Subcutaneous abdominal adipose tissue (tissue), 5 donors: ENCODE results near the gene CCT5.
"Not testable (repeated sequence)": the region's sequence is repeated elsewhere in the genome, so short reads cannot be mapped to it uniquely, and the experiment has no call there.

Experiments
- H3K27ac ChIP-seq: one replicate; pipeline ENCODE4 v1.7.0; 2013; ENCODE audit warnings: low read depth, mild to moderate bottlenecking, inconsistent platforms, low read length, moderate library complexity
- H3K27me3 ChIP-seq, 5 donors: one replicate each; pipeline ENCODE4 v1.7.0; 2013; ENCODE audit warnings: low read length in 5 of 5, inconsistent platforms in 1 of 5; ENCODE audit not compliant: control insufficient read depth in 5 of 5, insufficient read depth in 4 of 5
- H3K36me3 ChIP-seq, 5 donors: one replicate each; pipeline ENCODE4 v1.7.0; 2013; ENCODE audit warnings: low read length in 5 of 5; ENCODE audit not compliant: control insufficient read depth in 5 of 5, insufficient read depth in 5 of 5
- H3K4me1 ChIP-seq, 5 donors: one replicate each; pipeline ENCODE4 v1.7.0; 2013; ENCODE audit warnings: low read length in 5 of 5, mild to moderate bottlenecking in 3 of 5, moderate library complexity in 1 of 5; ENCODE audit not compliant: control insufficient read depth in 5 of 5, insufficient read depth in 5 of 5
- H3K4me3 ChIP-seq, 5 donors: one replicate each; pipeline ENCODE4 v1.7.0; 2013; ENCODE audit warnings: low read length in 5 of 5, low read depth in 1 of 5
- H3K9ac ChIP-seq, 5 donors: one replicate each; pipeline ENCODE4 v1.7.0; 2013; ENCODE audit warnings: low read length in 5 of 5, mild to moderate bottlenecking in 4 of 5, moderate library complexity in 3 of 5
- H3K9me3 ChIP-seq, 5 donors: one replicate each; pipeline ENCODE4 v1.7.0; 2013; ENCODE audit warnings: low read length in 5 of 5; ENCODE audit not compliant: control insufficient read depth in 5 of 5
- donor health status: healthy.
- donor health status: healthy.
- donor health status: healthy.
- donor health status: healthy.
- donor health status: healthy.

CCT5 gene

DNA sequence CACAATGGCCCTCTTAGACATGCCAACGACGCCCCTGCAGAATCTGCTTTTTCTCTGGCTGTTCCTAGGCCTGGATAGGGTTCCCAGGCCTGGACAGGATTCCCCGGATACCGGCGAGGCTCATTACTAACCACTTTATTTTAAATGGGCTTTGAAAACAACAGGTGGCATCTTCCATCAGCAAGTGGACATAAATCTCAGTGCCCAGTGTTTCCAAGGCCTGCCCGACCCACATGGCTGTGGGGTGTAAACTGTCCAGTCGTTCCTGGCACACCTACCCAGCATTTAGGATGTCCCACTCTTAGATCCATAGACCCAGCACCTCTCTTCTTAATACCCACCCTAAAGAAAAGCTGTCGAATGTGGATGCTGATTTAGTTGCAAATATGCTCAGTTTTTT is 56.7 kb downstream of the CCT5 start:
- no peaks in the 10 kb centered on the region for H3K36me3 ChIP-seq
- peak overlapping the region in 4 of 5 donors; percentile 14 to 78 (median 66) for H3K9ac ChIP-seq
- H3K27me3 ChIP-seq: no peaks in the 10 kb centered on the region
- H3K4me1 ChIP-seq: peaks cover under 1 to 46% (median 37%) of the 10 kb centered on the region in 5 donors
- no peaks in the 10 kb centered on the region for H3K9me3 ChIP-seq
- H3K27ac ChIP-seq: peak overlapping the region; percentile 65
- H3K4me3 ChIP-seq: peak overlapping the region; percentile 69 to 81 (median 80)

- H3K9me3 ChIP-seq: no peaks in the 10 kb centered on the region
- H3K4me1 ChIP-seq: peaks cover 2 to 43% (median 36%) of the 10 kb centered on the region in 5 donors
Observed at GRCh38 chr5:10307206-10308148, 57.4 kb downstream of the CCT5 start, which contains the start of gene CMBL. Gene CMBL, minus strand, starts transcription at chr5:10307902. Its CDS starts 17,140 bp downstream, at chr5:10290762.

DNA sequence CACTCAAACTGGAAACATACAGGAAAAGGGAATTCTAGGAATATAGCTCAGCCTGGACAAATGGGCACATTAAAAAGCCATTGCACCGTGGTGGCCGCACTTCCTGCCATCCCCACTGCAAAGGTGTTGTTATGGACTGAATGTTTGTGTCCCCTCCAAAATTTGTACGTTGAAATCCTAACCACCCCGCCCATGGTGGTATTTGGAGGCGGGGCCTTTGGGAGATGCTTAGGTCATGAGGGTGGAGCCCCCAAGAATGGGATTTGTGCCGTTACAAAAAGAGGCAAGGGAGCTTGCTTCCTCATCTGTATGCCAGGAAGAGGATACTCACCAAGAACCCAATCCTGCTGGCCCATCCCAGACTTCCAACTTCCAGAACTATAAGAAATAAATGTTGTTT is 58.8 kb downstream of the CCT5 start:
- Histone ChIP-seq H3K4me3 (no peak overlapping the region), H3K36me3 (no peaks in the 10 kb centered on the region), H3K9ac (no peak overlapping the region), H3K4me1 (peaks cover 2 to 39% (median 36%) of the 10 kb centered on the region in 5 donors), H3K27me3 (no peaks in the 10 kb centered on the region), H3K9me3 (no peaks in the 10 kb centered on the region), H3K27ac (no peak overlapping the region)

More at GRCh38 chr5:10307206-10308148, 57.4 kb downstream of the CCT5 start, which contains the start of gene CMBL:
- peak within 1 kb of the TSS; percentile 26 to 78 (median 60) for H3K9ac ChIP-seq
- peak within 1 kb of the TSS; percentile 69 to 81 (median 80) for H3K4me3 ChIP-seq
- H3K27me3 ChIP-seq: no peaks in the 10 kb centered on the region
- no peaks in the 10 kb centered on the region for H3K36me3 ChIP-seq
- H3K27ac ChIP-seq: peak within 1 kb of the TSS; percentile 65

DNA sequence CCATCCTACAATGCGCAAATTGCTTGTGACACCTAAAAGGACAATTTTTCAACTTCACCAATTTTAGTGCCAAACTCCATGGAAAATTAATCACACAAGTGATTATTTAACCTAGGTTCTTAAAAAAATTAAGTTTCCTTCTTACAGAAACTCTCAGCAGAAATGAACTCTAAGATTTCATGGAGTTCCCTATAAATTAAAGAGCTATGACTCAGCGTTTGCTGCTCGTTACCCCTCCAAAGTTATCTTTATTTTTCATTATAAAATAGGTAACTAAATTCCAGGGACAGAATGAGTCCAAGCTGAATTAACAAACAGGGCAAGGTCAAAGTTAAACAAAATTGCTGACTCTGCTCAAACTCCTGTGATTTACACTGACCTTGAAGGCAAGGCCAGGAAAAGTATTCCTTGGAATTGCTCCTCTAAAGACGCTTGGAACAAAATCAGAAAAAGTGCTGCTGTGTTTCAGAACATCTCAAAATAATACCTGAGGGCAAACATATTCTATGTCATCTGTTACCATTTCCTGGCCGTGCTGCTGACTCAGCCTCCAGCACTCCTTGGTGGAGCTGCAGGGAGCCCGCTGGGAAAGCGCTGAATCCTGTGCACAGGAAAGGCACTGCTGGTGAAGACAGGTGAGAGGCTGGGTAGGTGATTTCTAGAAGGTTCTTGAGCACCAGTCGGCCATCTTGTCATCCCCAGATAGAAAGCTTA is 60.1 kb downstream of the CCT5 start:
- no peak overlapping the region for H3K27ac ChIP-seq

DNA sequence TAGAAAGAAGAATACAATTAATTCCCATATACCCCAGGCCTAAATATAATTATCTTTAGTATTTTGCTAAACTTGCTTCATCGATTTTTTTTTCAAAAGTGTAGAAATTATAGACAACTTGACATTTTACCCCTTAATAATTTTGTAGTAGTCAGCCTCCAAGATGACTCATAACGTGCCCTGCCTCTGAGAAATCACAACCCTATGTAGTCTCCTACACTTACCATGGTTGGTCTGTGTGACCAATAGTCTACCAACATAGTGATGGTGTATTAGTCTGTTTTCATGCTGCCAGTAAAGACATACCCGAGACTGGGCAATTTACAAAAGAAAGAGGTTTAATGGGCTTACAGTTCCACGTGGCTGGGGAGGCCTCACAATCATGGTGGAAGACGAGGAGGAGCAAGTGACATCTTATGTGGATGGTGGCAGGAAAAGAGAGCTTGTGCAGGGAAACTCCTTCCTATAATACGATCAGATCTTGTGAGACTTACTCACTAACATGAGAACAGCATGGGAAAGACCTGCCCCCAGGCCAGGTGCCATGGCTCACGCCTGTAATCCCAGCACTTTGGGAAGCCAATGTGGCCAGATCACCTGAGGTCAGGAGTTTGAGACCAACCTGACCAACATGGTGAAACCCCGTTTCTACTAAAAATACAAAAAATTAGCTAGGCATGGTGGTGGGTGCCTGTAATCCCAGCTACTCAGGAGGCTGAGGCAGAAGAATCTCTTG is 60.9 kb downstream of the CCT5 start:
- H3K27ac ChIP-seq: not testable (repeated sequence)

More for the DNA sequence above, 60.1 kb downstream of the CCT5 start:
- Histone ChIP-seq H3K4me1 (peaks cover 2 to 39% (median 34%) of the 10 kb centered on the region in 5 donors), H3K36me3 (no peaks in the 10 kb centered on the region), H3K9me3 (no peaks in the 10 kb centered on the region), H3K4me3 (no peak overlapping the region), H3K27me3 (no peaks in the 10 kb centered on the region), H3K9ac (no peak overlapping the region)

DNA sequence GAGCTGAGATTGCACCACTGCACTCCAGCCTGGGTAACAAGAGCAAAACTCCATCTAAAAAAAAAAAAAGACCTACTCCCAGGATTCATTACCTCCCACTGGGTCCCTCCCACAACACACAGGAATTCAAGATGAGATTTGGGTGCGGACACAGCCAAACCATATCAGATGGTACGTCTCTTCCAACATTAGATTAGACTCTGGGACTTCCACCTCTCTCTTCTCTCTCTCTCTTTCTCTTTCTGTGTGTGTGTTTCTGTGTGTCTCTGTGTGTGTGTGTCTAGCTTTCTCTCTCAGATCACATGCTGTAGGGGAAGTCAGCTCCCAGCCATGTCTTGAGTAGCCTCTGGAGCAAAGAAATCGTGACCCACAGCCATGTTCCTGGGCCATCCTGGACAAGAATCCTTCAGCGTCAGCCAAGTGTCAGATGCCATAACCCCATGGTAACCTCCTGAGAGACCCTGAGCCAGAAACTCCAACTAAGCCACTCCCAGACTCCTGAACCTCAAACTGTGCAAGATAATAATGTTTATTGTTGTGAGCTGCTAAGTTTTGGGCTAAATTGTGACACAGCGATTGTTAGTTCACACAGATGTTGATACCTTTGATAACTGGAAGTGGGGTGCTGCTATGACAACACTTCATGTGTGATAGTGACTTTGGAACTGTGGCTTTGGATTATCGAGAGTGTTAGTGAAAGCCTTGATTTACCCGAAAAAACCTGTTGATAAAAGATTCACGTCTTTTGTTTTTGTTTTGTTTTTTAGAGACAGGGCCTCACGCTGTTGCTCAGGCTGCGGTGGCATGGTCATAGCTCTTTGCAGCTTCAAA is 61.7 kb downstream of the CCT5 start:
- H3K9me3 ChIP-seq: no peaks in the 10 kb centered on the region
- H3K27ac ChIP-seq: no peak overlapping the region
- peaks cover 2 to 25% (median 18%) of the 10 kb centered on the region in 5 donors for H3K4me1 ChIP-seq
- H3K9ac ChIP-seq: no peak overlapping the region
- H3K4me3 ChIP-seq: no peak overlapping the region
- H3K36me3 ChIP-seq: no peaks in the 10 kb centered on the region
- no peaks in the 10 kb centered on the region for H3K27me3 ChIP-seq

More for the DNA sequence above, 60.9 kb downstream of the CCT5 start:
- not testable (repeated sequence) for H3K4me3 ChIP-seq, H3K9ac ChIP-seq, H3K36me3 ChIP-seq, H3K9me3 ChIP-seq, H3K27me3 ChIP-seq
- peaks cover 2 to 33% (median 26%) of the 10 kb centered on the region in 5 donors for H3K4me1 ChIP-seq

GRCh38 chr5:10315201-10315600 is 65.1 kb downstream of the CCT5 start:
- Histone ChIP-seq H3K4me1 (peaks cover 0 to 14% (median 10%) of the 10 kb centered on the region in 5 donors), H3K9ac (no peak overlapping the region), H3K27ac (no peak overlapping the region), H3K4me3 (no peak overlapping the region), H3K27me3 (no peaks in the 10 kb centered on the region), H3K36me3 (no peaks in the 10 kb centered on the region), H3K9me3 (no peaks in the 10 kb centered on the region)
